ENCODE results near the gene UXS1.
"Not testable (repeated sequence)": the region's sequence is repeated elsewhere in the genome, so short reads cannot be mapped to it uniquely, and the experiment has no call there.

UXS1 gene

GRCh38 chr2:106137731-106138521, 56.2 kb downstream of the UXS1 start:
- DNase-seq (ENCODE audit: low read depth in 2 of 2), result no peak

GRCh38 chr2:106131192-106131591, 62.9 kb downstream of the UXS1 start:
- DNase-seq (ENCODE audit: low read depth in 2 of 2), result not testable (repeated sequence)

GRCh38 chr2:106130251-106130998, 63.7 kb downstream of the UXS1 start:
- DNase-seq (ENCODE audit: low read depth in 2 of 2), result no peak

DNA sequence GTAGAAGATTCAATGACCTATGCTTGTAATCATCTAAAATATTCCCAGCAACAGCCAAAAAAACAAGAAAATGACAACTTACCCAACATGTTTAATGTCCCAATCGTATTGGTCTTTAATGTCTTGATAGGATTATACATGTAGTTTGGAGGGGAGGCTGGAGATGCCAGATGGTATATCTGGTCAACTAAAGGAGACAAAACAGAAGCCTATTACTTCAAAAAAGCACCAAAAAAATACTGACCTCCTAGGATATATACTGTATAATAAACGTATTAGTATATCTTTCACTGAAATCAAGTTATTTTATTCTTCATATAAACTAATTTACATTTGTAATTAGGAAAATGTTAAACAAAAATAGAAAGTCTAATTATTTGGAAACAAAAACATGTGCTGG, 64.5 kb downstream of the UXS1 start:
- no peak for DNase-seq (ENCODE audit: low read depth in 2 of 2)

DNA sequence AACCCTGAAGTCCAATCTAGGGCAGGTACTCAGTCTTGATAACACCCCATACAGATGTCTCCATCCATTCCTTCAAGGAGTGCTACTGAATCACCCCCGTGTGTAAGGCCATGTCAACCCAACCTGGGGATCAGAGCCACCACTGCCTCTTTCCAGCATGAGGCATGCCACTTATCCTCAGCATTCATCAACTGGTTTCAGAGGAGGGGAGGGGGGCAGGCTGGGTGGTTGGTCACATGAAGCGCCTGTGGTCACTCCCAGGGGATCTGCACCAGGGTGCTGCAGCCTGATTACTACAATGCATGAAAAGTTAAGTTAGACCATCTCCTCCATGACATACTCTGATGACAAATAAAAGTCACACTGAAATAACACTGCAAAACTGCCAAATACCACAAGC, 65.0 kb downstream of the UXS1 start:
- DNase-seq (ENCODE audit: low read depth in 2 of 2), result no peak

GRCh38 chr2:106127776-106128268, 66.3 kb downstream of the UXS1 start:
- DNase-seq (ENCODE audit: low read depth in 2 of 2), result no peak

GRCh38 chr2:106127282-106127771, 66.8 kb downstream of the UXS1 start:
- no peak for DNase-seq (ENCODE audit: low read depth in 2 of 2)

- DNase-seq (ENCODE audit: low read depth in 2 of 2), result no peak
These were observed 67.3 kb downstream of the UXS1 start for GRCh38 chr2:106126705-106127281.

- DNase-seq (ENCODE audit: low read depth in 2 of 2), result no peak
These were observed 67.8 kb downstream of the UXS1 start for GRCh38 chr2:106126295-106126694.

DNA sequence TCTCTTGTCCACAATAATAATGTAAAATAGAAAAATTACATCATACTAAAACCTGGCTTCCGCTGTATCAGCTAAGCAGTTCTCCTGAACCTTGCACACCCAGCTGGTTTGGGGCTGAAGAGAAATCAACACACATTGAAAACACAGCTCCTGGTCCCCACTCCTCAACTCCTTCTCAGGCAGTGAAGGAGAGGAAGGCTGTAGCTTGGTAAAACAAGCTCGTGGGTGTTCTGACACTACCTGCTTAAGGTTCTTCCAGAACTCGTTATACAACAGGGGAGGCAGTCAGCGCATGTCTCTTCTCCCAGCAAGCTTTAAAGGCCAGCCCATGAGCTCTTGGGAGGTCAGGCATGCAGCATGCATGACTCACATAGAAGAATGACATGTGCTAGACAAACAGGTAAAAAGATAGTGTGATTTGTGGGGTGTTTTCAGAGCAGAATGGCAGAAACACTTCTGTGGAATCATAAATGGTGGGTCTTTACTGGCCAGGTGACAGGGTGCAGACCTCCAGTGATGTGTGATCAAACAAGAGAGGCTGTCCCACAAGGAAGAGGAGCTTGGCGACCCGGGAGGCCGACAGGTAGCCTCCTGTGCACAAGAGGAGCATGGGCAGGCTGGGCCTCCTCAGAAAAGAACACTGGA, 69.1 kb downstream of the UXS1 start:
- DNase-seq (ENCODE audit: low read depth in 2 of 2), result no peak

DNA sequence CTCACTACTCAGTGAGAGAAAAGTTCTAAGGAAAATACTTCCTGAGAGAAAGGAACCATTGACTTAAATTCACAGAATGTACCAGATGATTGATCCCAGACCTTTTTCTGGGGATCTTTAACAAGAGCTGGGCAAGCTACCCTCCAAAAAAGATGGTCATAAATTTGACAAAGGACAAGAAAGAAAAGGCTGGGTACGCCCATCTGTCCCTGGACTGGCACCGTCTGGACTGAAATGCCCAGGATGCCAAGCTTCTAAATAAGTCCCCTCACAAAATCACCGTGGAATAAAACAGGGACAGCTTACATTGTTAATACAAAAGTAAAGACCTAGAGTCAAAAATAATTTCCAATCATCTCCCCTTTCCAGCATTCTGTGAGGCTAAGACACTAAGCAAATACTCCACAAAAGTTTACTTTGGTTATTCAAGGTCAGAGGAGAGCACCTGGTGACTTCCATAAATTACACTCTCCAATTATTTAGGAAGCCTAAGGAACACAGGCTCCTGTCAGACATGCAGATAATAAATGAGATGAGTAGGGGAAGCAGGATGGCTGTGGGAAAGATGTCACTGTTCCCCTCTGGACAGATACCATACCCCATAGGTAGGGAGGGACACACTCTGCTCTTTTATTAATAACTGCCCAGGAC, 69.9 kb downstream of the UXS1 start:
- DNase-seq (ENCODE audit: low read depth in 2 of 2), result no peak

DNA sequence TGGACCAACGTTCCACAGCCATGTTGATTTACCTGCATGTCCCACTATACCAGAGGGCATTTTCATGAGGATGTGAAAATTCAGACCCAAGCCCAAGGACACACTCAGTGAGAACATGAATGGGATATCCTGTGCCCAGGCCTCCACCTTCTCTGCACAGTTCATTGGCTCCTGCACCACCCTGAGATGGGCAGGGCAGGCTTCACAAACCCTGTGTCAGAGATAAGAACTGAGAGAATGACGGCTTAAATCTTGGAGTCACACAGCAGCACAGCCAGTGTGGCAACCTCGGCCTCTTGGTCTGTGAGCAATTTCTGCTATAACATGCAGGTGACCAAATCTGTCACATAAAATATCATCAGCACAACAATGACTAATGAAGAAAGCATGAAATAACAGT, 71.9 kb downstream of the UXS1 start:
- no peak for DNase-seq (ENCODE audit: low read depth in 2 of 2)

DNA sequence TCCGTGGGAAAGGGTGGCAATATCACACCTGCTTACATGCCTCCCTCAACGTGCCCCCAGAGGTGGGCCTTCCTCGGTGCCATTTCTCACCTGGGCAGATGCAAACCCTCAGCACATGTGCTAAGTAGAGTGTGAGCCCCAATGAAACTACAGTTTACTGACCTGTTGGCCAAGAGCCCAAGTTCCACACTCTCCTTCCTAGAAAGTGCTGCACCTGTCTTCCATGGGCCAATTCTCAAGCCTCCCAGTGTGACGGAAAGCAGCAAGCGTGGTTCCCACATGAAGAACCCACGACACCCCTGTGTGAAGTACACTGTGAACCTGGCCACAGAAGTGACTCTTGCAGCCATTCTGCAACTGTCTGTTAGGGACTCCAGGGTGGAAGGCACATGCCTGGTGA, 73.7 kb downstream of the UXS1 start:
- DNase-seq (ENCODE audit: low read depth in 2 of 2), result no peak

DNA sequence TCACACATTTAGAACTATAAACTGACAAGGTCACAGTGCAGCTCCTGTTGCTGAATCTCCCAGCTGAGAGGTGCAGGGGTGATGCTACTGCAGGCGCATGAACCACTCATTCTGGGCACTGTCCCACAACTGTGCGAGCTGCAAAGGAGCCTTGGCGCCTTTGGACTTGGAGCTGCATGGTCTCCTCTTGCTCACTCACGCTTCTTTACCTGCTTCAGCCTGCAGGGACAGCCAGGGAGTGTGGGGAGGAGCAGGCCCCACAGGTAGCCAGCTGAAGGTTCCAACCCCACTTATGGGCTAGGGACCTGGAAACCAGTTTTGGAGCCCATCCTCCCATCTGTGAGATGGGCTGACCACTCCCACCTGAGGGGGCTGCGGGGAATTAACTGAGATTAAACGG, 75.0 kb downstream of the UXS1 start:
- DNase-seq (ENCODE audit: low read depth in 2 of 2), result no peak

- no peak for DNase-seq (ENCODE audit: low read depth in 2 of 2)
These were observed 76.0 kb downstream of the UXS1 start for GRCh38 chr2:106117882-106118684.

DNA sequence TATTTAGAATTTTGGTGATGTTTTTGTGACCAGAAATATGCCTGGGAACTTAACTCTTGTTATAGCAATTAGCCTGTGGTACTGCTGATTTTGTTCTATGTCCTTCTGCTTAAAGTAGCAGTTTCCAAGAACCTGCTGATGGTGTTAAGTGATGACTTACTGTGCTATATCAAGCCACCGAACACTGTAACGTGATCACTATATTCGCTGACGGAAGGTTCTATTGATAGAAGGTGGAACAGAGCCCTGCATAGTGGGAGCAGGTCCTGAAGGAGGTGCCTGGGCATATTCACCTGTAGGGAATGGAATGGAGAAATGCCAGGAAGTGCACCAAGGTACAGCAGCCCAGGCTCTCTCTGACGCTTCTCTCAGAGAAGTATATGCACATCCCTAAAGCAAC, 76.8 kb downstream of the UXS1 start:
- no peak for DNase-seq (ENCODE audit: low read depth in 2 of 2)

DNA sequence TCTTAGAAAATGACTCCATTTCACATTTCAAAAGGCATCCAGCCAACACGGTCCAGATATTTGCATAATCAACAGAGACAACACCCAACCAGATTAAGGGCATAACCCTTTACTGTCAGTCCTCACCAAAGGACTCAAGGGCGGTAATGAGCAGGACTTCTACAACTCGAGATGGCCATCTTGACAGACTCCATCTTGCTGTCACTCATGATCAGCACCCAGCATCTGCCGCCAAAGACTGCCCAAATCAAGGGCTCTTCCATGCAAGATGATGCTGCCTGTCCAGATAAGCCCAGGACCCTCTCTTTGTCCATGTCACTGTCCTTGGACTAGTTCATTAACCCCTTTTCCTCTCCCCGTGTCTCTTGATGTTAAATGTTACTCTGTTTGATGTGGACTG, 77.9 kb downstream of the UXS1 start:
- DNase-seq (ENCODE audit: low read depth in 2 of 2), result no peak

DNA sequence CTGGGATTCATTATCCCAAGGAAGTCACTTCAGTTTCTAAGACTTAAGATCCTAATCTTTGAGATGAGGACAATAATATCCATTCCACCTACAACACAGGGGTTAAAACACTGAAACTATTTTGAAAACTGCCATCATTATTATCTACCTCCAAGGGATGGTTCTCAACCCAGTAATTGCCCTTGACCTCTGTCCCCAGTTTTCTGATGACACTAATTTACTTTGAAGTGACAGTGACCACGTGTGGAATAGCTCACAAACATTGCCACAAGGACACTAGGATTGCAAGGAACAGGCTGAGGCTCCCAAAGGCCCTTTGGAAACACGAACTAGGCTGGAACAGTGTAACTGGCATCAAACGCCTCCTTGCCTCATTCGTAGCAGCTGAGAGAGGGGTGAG, 78.4 kb downstream of the UXS1 start:
- DNase-seq (ENCODE audit: low read depth in 2 of 2), result no peak

- DNase-seq (ENCODE audit: low read depth in 2 of 2), result peak in 1 of 2 experiments; percentile 9
These were observed 78.9 kb downstream of the UXS1 start for GRCh38 chr2:106115250-106115649.

DNA sequence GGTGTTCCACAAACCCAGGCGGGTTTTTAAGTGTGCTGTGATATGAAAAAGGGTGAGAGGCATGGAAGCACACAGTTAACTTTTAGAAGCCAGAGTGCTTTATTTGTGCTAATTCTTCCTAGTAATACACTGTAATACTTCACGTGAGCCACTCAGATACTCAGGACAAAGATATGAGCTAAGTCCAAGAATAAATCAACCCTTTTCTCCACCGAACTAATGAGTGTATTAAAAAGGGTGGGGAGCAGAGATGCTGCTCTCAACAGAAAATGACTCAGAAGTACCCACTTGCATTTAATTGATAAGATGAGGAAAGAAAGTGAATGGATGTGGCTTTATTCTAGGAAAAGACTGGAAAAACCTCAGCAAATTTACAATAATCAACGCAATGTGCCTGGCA, 79.9 kb downstream of the UXS1 start:
- DNase-seq (ENCODE audit: low read depth in 2 of 2), result no peak
